Ascending aorta (tissue), 2 donors: Measurements from ENCODE around the gene INSC. TPM values are rescaled to one million over a fixed set of nuclear protein-coding genes. Genes with fewer than 3 reads are reported as not detected.

Experiments used
- DNase-seq, 2 donors: peaks; one replicate each; pipeline ENCODE4 v3.0.0-alpha.2; 2019; ENCODE audit warnings: low spot score in 2 of 2
- H3K27ac ChIP-seq, 2 donors: fragments of 200-600 bp; sonication (generic); one replicate each; pipeline ENCODE4 v1.5.1; 2016 to 2017; ENCODE audit warnings: mild to moderate bottlenecking in 1 of 2
- H3K27me3 ChIP-seq: fragments of 200-600 bp; sonication (generic); one replicate; pipeline ENCODE4 v1.5.1; 2017
- H3K36me3 ChIP-seq, 2 donors: fragments of 200-600 bp; sonication (generic); one replicate each; pipeline ENCODE4 v1.5.1; 2016
- H3K4me1 ChIP-seq, 2 donors: fragments of 200-600 bp; sonication (generic); one replicate each; pipeline ENCODE4 v1.5.1; 2016 to 2017; ENCODE audit warnings: mild to moderate bottlenecking in 1 of 2
- H3K4me3 ChIP-seq, 2 donors: fragments of 200-600 bp; sonication (generic); one replicate each; pipeline ENCODE4 v1.5.1; 2016 to 2017; ENCODE audit warnings: mild to moderate bottlenecking in 1 of 2
- H3K9me3 ChIP-seq, 2 donors: fragments of 200-600 bp; sonication (generic); one replicate each; pipeline ENCODE4 v1.5.1; 2016
- CTCF ChIP-seq, 3 experiments: fragments of 200-600 bp in 2 of 3; fragments of 450-650 bp in 1 of 3; sonication (generic) in 2 of 3; IDR thresholded peaks; one replicate each; pipeline ENCODE4 v1.5.1; 2016 to 2019; ENCODE audit warnings: antibody characterized with exemption in 3 of 3, mild to moderate bottlenecking in 1 of 3, moderate library complexity in 1 of 3
- intact Hi-C: fragments of 100-400 bp; cut with DNase I; formaldehyde crosslinking; loops from one replicate; pipeline ENCODE4 v1.15.1; 2023
- total RNA-seq: library from RNA; depleted of rRNA; stranded (reverse); fragments of >200 nt; gene quantifications from one replicate; pipeline ENCODE4 v1.1.0, GENCODE V29; 2016

INSC gene
- total RNA-seq, 1 donor from 2014 or later, result not detected

GRCh38 chr11:15280393-15280792 lies 165.7 kb downstream of the INSC start:
- Histone ChIP-seq H3K4me3 (no peak overlapping the region), H3K4me1 (no peaks in the 10 kb centered on the region), H3K27me3 (no peaks in the 10 kb centered on the region), H3K27ac (no peak overlapping the region), H3K9me3 (no peaks in the 10 kb centered on the region), H3K36me3 (no peaks in the 10 kb centered on the region)
- DNase-seq, result no peak
- intact Hi-C loops, result no loop called here
- no peak for TF ChIP-seq CTCF (IDR thresholded peaks at IDR 0.05)

- TF ChIP-seq CTCF (IDR thresholded peaks at IDR 0.05), result no peak
- Histone ChIP-seq H3K27me3 (no peaks in the 10 kb centered on the region), H3K27ac (no peak overlapping the region), H3K4me3 (no peak overlapping the region), H3K4me1 (no peaks in the 10 kb centered on the region), H3K9me3 (no peaks in the 10 kb centered on the region), H3K36me3 (no peaks in the 10 kb centered on the region)
- intact Hi-C loops, result no loop called here
- DNase-seq, result no peak
These were observed 168.0 kb downstream of the INSC start for GRCh38 chr11:15282754-15283153.

- no peaks in the 10 kb centered on the region for H3K9me3 ChIP-seq
- no peak for DNase-seq
- H3K4me3 ChIP-seq, result no peak overlapping the region
- H3K36me3 ChIP-seq, result no peaks in the 10 kb centered on the region
- TF ChIP-seq CTCF (IDR thresholded peaks at IDR 0.05), result no peak
- no peak overlapping the region for H3K27ac ChIP-seq
- H3K4me1 ChIP-seq, result no peaks in the 10 kb centered on the region
- intact Hi-C loops, result no loop called here
- no peaks in the 10 kb centered on the region for H3K27me3 ChIP-seq
These were observed 171.7 kb downstream of the INSC start for GRCh38 chr11:15286465-15286864.

GRCh38 chr11:15288863-15289262 lies 174.1 kb downstream of the INSC start:
- H3K27me3 ChIP-seq, result no peaks in the 10 kb centered on the region
- no peaks in the 10 kb centered on the region for H3K9me3 ChIP-seq
- no peaks in the 10 kb centered on the region for H3K36me3 ChIP-seq
- no peak overlapping the region for H3K27ac ChIP-seq
- intact Hi-C loops, result no loop called here
- TF ChIP-seq CTCF (IDR thresholded peaks at IDR 0.05), result no peak
- no peak overlapping the region for H3K4me3 ChIP-seq
- H3K4me1 ChIP-seq, result no peaks in the 10 kb centered on the region
- no peak for DNase-seq

GRCh38 chr11:15289723-15290122 lies 175.0 kb downstream of the INSC start:
- intact Hi-C loops, result no loop called here
- TF ChIP-seq CTCF (IDR thresholded peaks at IDR 0.05), result no peak
- Histone ChIP-seq H3K4me1 (no peaks in the 10 kb centered on the region), H3K36me3 (no peaks in the 10 kb centered on the region), H3K27me3 (no peaks in the 10 kb centered on the region), H3K9me3 (no peaks in the 10 kb centered on the region), H3K27ac (no peak overlapping the region), H3K4me3 (no peak overlapping the region)
- no peak for DNase-seq

- Histone ChIP-seq H3K27ac (no peak overlapping the region), H3K9me3 (no peaks in the 10 kb centered on the region), H3K36me3 (no peaks in the 10 kb centered on the region), H3K4me1 (no peaks in the 10 kb centered on the region), H3K4me3 (no peak overlapping the region), H3K27me3 (no peaks in the 10 kb centered on the region)
- no peak for TF ChIP-seq CTCF (IDR thresholded peaks at IDR 0.05)
- intact Hi-C loops, result no loop called here
- no peak for DNase-seq
These were observed 177.2 kb downstream of the INSC start for GRCh38 chr11:15291885-15292284.
